Gastroesophageal sphincter (tissue), 4 donors: ENCODE results near the gene LAMTOR1. TPM values are rescaled to one million over a fixed set of nuclear protein-coding genes. Genes with fewer than 3 reads are reported as not detected.

Source experiments
- ATAC-seq: fragments of 150-250 bp; one replicate; pipeline ENCODE4 v1.9.1; 2016; ENCODE audit warnings: mild to moderate bottlenecking, moderate library complexity
- H3K27ac ChIP-seq, 4 donors: fragments of 200-600 bp; sonication (generic) in 3 of 4; 1 replicate in 3 of 4; 2 replicates in 1 of 4; pipeline ENCODE4 v1.5.1; 2016 to 2019
- H3K27me3 ChIP-seq: fragments of 200-600 bp; sonication (generic); one replicate; pipeline ENCODE4 v1.5.1; 2019
- H3K36me3 ChIP-seq, 2 donors: fragments of 200-600 bp; sonication (generic); one replicate each; pipeline ENCODE4 v1.5.1; 2019; ENCODE audit warnings: control low read depth in 1 of 2
- H3K4me1 ChIP-seq, 3 donors: fragments of 200-600 bp; sonication (generic); 1 replicate in 2 of 3; 2 replicates in 1 of 3; pipeline ENCODE4 v1.5.1; 2016 to 2019; ENCODE audit warnings: control low read depth in 2 of 3
- H3K4me3 ChIP-seq, 2 donors: fragments of 200-600 bp; sonication (generic); one replicate each; pipeline ENCODE4 v1.5.1; 2019; ENCODE audit warnings: mild to moderate bottlenecking in 1 of 2, moderate library complexity in 1 of 2
- H3K9me3 ChIP-seq, 3 donors: fragments of 200-600 bp; sonication (generic); one replicate each; pipeline ENCODE4 v1.5.1; 2017 to 2019; ENCODE audit warnings: control low read depth in 2 of 3
- EP300 ChIP-seq: sonication (generic); formaldehyde crosslinking; IDR thresholded peaks from one replicate; pipeline ENCODE4 v1.6.1; 2017; ENCODE audit warnings: antibody characterized with exemption, mild to moderate bottlenecking
- POLR2A ChIP-seq, 2 donors: fragments of 450-650 bp; IDR thresholded peaks; one replicate each; pipeline ENCODE4 v1.6.1; 2017; ENCODE audit warnings: antibody characterized with exemption in 2 of 2, mild to moderate bottlenecking in 2 of 2, moderate library complexity in 1 of 2
- POLR2AphosphoS5 ChIP-seq: sonication (generic); formaldehyde crosslinking; IDR thresholded peaks from one replicate; pipeline ENCODE4 v1.6.1; 2017; ENCODE audit warnings: antibody characterized with exemption
- WGBS, 2 donors: methylation state at CpG; one replicate each; pipeline ENCODE4 v1.1.5; 2018; ENCODE audit warnings: low coverage in 1 of 2; 5-methylcytosine and 5-hydroxymethylcytosine counted together
- total RNA-seq, 4 donors: library from RNA; depleted of rRNA; stranded (reverse); fragments of >200 nt; gene quantifications; one replicate each; pipeline ENCODE4 v1.1.0, GENCODE V29; 2016
- TF ChIP-seq, protein P1 (sequence below), 4 experiments: fragments of 200-600 bp in 2 of 4; fragments of 450-650 bp in 2 of 4; sonication (generic) in 1 of 4; IDR thresholded peaks; one replicate each; pipeline ENCODE4 v1.5.1; 2017 to 2019; ENCODE audit warnings: antibody characterized with exemption in 4 of 4, mild to moderate bottlenecking in 2 of 4, moderate library complexity in 2 of 4

LAMTOR1 gene
- total RNA-seq, 4 donors from 2014 or later = 87.1 to 103 (median 98.2) TPM

DNA sequence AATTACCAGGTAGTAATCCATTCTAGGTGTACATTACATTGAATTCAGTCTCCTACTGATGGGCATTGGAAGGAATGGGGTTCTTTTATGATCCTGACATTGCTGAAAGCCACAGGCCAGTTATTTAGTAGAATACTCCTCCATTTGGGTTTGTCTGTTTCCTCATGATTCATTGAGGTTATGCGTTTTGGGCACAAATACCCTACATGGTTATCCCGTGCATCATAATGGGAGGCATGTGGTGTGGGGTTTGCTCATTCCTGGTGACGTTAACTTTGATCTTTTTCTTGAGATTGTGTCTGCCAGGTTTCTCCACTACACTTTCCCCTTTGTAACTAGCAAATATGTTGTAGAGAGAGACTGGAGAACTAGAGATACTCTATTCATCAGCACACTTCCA, 38.0 kb upstream of the LAMTOR1 start:
- no peak overlapping the region for H3K4me3 ChIP-seq
- no peaks in the 10 kb centered on the region for H3K9me3 ChIP-seq
- H3K27ac ChIP-seq = no peak overlapping the region
- H3K4me1 ChIP-seq = peaks cover 0 to 10% (median 0%) of the 10 kb centered on the region in 3 donors
- no peaks in the 10 kb centered on the region for H3K36me3 ChIP-seq
- TF ChIP-seq, protein P1, sequence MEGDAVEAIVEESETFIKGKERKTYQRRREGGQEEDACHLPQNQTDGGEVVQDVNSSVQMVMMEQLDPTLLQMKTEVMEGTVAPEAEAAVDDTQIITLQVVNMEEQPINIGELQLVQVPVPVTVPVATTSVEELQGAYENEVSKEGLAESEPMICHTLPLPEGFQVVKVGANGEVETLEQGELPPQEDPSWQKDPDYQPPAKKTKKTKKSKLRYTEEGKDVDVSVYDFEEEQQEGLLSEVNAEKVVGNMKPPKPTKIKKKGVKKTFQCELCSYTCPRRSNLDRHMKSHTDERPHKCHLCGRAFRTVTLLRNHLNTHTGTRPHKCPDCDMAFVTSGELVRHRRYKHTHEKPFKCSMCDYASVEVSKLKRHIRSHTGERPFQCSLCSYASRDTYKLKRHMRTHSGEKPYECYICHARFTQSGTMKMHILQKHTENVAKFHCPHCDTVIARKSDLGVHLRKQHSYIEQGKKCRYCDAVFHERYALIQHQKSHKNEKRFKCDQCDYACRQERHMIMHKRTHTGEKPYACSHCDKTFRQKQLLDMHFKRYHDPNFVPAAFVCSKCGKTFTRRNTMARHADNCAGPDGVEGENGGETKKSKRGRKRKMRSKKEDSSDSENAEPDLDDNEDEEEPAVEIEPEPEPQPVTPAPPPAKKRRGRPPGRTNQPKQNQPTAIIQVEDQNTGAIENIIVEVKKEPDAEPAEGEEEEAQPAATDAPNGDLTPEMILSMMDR (IDR thresholded peaks at IDR 0.05) = no peak
- TF ChIP-seq EP300 (no peak), POLR2A (IDR thresholded peaks at IDR 0.05) (no peak)
- ATAC-seq = no peak
- H3K27me3 ChIP-seq = peaks cover 2% of the 10 kb centered on the region
- WGBS, 2 donors = 57 to 85% methylated on average over 3 of the region's 3 CpGs

DNA sequence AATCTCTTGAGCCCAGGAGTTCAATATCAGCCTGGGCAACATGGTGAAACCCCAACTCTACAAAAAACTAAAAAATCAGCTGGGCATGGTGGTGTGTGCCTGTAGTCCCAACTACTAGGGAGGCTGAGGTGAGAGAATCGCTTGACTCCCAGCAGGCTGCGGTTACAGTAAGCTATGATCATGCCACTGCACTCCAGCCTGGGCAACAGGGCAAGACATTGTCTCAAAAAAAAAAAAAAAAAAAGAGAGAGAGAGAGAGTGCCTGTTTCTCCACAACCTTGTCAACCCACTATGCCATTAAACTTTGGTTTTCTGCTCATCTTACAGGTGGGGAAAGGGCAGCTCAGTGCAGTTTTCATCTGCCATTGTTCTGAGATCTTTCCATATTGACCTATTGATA, 37.6 kb upstream of the LAMTOR1 start:
- Histone ChIP-seq H3K4me3 (no peak overlapping the region), H3K4me1 (peaks cover 0 to 10% (median 0%) of the 10 kb centered on the region in 3 donors), H3K9me3 (no peaks in the 10 kb centered on the region), H3K36me3 (no peaks in the 10 kb centered on the region), H3K27me3 (peaks cover 6% of the 10 kb centered on the region), H3K27ac (no peak overlapping the region)
- WGBS, 2 donors = 100% methylated on average over 1 of the region's 2 CpGs; no CpG with 5 or more reads in 1 of the 2 donors
- ATAC-seq = no peak
- TF ChIP-seq, protein P1 (IDR thresholded peaks at IDR 0.05) = no peak
- TF ChIP-seq POLR2AphosphoS5 (no peak), EP300 (no peak)

DNA sequence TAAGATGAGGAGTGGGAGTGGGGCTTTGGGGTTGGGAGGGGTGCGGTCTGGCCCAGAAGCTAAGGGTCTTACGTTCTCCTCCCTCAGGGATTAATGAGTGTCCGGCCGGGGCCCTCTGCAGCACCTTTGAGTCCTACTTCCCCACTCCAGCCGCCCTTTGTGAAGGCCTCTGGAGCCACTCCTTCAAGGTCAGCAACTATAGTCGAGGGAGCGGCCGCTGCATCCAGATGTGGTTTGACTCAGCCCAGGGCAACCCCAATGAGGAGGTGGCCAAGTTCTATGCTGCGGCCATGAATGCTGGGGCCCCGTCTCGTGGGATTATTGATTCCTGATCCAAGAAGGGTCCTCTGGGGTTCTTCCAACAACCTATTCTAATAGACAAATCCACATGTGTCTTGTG, 36.4 kb upstream of the LAMTOR1 start:
- Histone ChIP-seq H3K4me3 (no peak overlapping the region), H3K27me3 (peaks cover 12% of the 10 kb centered on the region), H3K9me3 (no peaks in the 10 kb centered on the region), H3K36me3 (no peaks in the 10 kb centered on the region), H3K27ac (no peak overlapping the region), H3K4me1 (peaks cover 0 to 10% (median 0%) of the 10 kb centered on the region in 3 donors)
- ATAC-seq = no peak
- TF ChIP-seq, protein P1 (IDR thresholded peaks at IDR 0.05) = no peak
- TF ChIP-seq POLR2A (IDR thresholded peaks at IDR 0.05) (no peak), POLR2AphosphoS5 (no peak)
- 80% methylated on average over 2 of the region's 11 CpGs; no CpG with 5 or more reads in 1 of the 2 donors for whole genome bisulfite sequencing, 2 donors

DNA sequence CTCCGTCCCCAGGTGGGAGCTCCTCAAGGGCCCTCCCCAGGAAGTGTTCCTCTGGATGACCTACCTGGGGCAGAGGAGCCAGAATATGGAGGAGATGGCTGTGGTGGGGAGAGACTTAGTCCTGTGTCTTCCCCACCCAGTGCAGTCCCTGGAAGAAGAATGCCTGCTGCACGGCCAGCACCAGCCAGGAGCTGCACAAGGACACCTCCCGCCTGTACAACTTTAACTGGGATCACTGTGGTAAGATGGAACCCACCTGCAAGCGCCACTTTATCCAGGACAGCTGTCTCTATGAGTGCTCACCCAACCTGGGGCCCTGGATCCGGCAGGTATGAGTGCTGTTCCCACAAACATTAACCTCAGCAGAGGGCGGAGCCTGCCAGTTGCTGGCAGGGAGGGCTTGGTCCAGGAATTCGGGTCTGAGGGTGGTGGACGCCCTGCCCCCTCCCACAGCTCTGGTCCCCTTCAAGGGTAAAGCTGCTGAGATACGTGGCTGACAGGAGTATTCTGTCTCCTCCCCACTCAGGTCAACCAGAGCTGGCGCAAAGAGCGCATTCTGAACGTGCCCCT, 35.8 kb upstream of the LAMTOR1 start:
- no peak for ATAC-seq
- Histone ChIP-seq H3K4me3 (no peak overlapping the region), H3K27me3 (peaks cover 12% of the 10 kb centered on the region), H3K27ac (no peak overlapping the region), H3K4me1 (peaks cover 0 to 6% (median 0%) of the 10 kb centered on the region in 3 donors), H3K9me3 (no peaks in the 10 kb centered on the region), H3K36me3 (no peaks in the 10 kb centered on the region)
- 81% methylated on average over 5 of the region's 12 CpGs; no CpG with 5 or more reads in 1 of the 2 donors for WGBS, 2 donors
- TF ChIP-seq POLR2AphosphoS5 (no peak), EP300 (no peak), POLR2A (IDR thresholded peaks at IDR 0.05) (no peak)
- TF ChIP-seq, protein P1 (IDR thresholded peaks at IDR 0.05) = no peak

DNA sequence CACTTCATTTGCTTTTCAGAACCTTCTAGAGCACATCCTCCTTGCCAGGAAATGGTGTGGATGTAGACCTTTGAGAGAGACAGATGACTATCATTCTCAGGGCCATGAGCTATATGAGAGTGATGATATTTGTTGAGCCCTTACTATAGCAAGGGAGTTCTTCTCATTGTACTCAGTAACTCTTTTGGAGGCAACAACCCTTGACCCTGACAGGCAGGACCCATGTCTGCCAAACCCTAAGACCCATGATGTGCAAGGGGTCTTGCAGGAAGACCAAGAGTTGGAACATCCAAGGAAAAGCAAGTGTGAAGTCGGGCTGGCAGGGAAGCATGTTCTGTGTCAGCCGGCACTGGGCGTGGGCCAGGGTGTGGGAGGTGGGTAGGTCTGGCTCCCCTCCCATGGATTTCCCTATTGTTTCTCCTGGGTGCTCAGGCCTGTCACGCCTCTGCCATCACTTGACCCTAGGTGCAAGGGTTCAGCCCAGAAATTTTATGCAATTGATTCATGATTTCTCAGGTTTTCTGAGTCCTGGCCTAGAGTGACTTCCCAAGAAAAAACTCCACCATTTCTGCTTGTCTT, 33.7 kb upstream of the LAMTOR1 start:
- WGBS, 2 donors = 92% methylated on average over 2 of the region's 4 CpGs; no CpG with 5 or more reads in 1 of the 2 donors
- Histone ChIP-seq H3K27me3 (peaks cover 12% of the 10 kb centered on the region), H3K4me3 (no peak overlapping the region), H3K9me3 (no peaks in the 10 kb centered on the region), H3K27ac (no peak overlapping the region), H3K4me1 (peaks cover 0 to 4% (median 0%) of the 10 kb centered on the region in 3 donors), H3K36me3 (no peaks in the 10 kb centered on the region)
- ATAC-seq = no peak
- TF ChIP-seq, protein P1 (IDR thresholded peaks at IDR 0.05) = no peak
- TF ChIP-seq EP300 (no peak), POLR2A (IDR thresholded peaks at IDR 0.05) (no peak), POLR2AphosphoS5 (no peak)
